Activated CD8-positive, alpha-beta memory T cell treated with anti-CD3 and anti-CD28 coated beads, Interleukin-2, amount 50 U/mL, for 24 hours (primary cell): ENCODE results near the gene TMA7.
"Not testable (repeated sequence)": the region's sequence is repeated elsewhere in the genome, so short reads cannot be mapped to it uniquely, and the experiment has no call there.

ENCODE experiments used
- DNase-seq: peaks from one replicate; pipeline ENCODE4 v3.0.0-alpha.2; 2020; ENCODE audit errors: extremely low read depth

The TMA7 gene

DNA sequence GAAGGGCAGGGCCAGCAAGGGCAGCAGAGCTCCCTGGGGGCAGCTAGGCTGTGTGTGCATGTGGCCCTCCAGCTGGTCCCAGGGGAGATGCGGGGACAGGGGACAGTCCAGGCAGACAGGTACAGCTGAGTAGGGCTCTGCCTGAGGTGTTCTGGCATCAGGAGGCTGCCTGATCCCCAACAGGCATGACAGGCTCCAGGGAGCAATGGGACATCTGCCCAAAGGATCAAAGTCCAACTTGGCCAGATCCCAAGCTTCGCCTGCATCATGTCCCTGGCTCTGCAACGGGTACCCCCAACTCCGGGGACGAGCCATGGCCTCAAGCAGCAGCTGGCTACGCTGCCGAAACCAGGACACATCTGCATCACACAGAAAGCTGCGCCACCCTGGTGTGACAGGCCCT lies 28.3 kb downstream of the TMA7 start:
- DNase-seq, result no peak

- DNase-seq, result no peak
Measured at GRCh38 chr3:48469046-48469915, 29.2 kb downstream of the TMA7 start.

DNA sequence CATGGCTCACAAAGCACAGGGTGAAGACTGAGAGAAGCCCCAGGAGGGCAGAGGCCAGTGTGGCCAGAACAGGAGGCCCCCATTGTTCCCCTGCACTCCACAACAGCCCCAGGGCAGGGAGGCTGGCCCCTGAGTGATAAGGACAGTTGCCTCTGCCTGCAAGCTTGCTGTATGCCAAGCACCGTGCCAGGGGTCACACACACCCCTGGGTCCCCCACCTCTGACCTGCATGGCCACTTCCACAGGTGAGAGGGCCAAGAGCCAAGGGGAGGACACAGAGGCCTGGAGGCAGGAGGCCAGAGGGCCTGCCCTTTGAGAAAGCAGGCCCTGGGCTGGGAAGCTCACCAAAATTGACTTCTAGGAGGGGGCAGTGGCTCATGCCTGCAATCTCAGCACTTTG lies 30.2 kb downstream of the TMA7 start:
- no peak for DNase-seq

GRCh38 chr3:48472673-48472922 lies 32.5 kb downstream of the TMA7 start:
- no peak for DNase-seq

DNA sequence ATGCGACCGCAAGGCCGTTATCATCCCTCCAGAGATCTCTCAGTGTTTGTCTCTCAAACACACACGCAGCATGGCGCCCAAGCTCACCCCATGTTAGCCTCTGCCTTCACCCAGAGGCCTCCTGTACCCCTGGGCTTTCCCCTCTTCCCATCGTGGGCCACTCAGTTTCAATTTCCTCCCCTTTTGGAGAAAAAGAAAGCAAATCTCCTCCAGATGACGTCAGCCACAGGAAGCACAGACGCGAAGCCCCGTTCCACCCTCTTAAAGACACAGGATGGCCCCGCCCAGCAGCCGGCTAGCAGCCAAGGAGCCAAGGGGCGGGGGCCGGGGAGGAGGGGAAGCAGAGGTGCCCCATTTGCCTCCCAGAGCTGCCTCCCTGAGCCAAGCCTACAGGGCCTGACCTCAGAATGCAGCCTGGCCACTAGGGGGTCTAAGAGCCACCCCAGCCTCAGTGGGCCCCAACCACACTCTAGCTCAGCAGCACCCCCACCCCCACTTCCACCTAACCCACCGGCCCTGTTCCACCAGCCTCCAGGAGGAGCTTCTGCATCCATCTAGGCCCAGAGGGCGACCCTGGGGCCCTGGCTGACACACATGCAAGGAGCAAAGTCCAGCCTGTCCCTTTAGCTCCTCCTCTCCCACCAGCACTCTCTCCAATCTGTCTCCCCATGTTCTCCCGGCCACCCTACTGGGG lies 33.0 kb downstream of the TMA7 start:
- DNase-seq, result peak; percentile 89

GRCh38 chr3:48473617-48473952 lies 33.5 kb downstream of the TMA7 start:
- no peak for DNase-seq

GRCh38 chr3:48474031-48474430 lies 34.0 kb downstream of the TMA7 start:
- not testable (repeated sequence) for DNase-seq

DNA sequence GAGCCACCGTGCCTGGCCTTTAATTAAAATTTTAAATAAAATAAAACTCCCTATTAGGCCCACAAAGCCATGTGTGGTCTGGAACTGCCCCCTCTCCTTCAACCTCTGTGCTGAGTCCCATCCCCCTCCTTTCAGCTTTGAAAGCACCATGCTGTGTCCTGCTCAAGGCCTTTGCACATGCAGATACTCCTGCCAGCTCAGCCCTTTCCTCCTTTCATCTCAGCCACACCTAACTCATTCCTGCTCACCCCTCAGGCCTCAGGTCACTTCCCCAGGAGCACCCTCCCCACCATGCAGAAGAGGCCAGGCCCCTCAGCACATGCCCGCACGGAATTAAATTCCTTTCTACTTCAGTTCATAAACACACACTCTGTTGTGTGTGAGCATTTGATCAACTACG lies 34.6 kb downstream of the TMA7 start:
- no peak for DNase-seq

GRCh38 chr3:48475188-48475587 lies 35.1 kb downstream of the TMA7 start:
- DNase-seq, result no peak

DNA sequence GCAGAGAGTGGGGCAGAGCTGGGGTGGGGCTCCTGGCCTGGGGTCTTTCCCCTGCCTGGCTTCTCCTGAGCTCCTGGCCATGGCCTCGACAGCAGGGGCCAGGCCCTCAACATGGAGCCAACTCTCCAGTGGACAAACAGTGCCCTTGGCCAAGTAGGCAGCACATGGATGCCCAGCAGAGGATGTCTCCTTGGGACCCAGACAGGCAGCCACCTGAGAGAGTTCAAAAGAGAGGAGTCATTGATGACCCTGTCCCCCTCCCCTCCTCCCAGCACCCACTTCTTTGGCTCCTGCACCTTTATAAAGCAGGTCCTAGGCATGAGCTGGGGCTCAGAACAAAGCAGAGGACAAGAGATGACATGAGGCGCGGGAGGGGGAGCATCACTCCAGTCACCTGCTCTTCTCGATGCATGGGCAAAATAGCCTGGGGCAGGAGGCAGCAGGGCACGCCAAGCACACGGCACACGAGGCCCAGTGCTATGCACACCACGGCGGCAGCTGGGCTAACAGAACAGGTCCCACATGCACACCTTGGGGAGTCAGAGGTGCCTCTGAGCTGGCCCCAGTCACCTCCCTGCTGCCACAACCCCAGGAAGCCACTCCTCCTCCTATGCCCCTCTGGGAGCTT lies 36.5 kb downstream of the TMA7 start:
- DNase-seq, result no peak

DNA sequence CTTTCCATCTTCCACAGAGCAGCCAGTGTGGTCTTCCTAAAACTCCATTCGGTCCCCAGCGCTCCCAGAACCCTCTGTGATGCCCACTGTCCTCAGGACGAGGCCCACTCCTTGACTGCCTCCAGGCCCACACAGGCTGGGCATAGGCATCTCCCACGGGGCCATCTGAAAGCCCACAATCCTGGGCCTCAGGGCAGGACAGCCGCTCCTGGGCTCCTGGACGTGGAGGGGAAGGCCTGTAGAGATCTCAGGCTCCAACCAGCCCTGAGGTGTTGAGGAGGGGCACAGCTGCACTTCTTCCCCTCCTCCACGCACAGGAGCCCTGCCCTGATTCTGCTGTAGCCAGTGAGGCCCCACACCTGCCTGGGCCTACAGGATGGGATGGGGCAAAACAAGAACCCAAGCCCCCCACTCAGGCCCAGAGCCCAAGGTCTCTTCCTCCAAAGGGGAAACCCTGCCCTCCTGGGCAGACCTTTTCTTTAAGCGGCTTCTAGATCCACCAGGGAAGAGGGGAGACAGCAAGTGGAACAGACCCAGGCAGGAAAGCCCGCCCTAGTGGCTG lies 38.0 kb downstream of the TMA7 start:
- DNase-seq, result no peak

- DNase-seq, result no peak
Measured at GRCh38 chr3:48478626-48479555, 38.8 kb downstream of the TMA7 start.

DNA sequence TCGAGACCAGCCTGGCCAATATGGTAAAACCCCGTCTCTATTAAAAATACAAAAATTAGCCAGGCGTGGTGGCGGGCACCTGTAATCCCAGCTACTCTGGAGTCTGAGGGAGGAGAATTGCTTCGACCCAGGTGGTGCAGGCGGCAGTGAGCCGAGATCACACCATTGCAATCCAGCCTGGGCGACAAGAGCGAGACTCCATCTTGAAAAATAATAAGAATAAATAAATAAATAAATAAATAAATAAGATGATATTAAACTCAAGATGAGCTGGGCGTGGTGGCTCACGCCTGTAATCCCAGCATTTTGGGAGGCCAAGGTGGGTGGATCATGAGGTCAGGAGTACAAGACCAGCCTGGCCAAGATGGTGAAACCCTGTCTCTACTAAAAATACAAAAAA lies 40.8 kb downstream of the TMA7 start:
- not testable (repeated sequence) for DNase-seq

- not testable (repeated sequence) for DNase-seq
Measured at GRCh38 chr3:48482822-48483221, 42.8 kb downstream of the TMA7 start.

DNA sequence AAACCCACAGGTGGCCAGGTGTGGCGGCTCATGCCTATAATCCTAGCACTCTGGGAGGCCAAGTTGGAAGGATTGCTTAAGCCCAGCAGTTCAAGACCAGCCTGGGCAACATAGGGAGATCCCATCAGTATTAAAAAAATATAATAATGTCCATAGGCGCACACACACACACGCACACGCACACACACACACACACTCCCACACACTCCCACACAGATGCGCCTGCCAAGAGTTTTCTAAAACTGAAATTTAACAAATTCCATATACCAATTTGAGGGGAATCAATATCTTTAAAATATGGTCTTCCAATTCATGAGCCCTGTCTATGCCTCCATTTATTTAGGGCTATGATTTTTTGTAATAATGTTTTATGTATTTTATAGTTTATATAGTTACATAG lies 46.9 kb downstream of the TMA7 start:
- no peak for DNase-seq

- DNase-seq, result no peak
Measured at GRCh38 chr3:48492461-48493202, 52.6 kb downstream of the TMA7 start.

DNA sequence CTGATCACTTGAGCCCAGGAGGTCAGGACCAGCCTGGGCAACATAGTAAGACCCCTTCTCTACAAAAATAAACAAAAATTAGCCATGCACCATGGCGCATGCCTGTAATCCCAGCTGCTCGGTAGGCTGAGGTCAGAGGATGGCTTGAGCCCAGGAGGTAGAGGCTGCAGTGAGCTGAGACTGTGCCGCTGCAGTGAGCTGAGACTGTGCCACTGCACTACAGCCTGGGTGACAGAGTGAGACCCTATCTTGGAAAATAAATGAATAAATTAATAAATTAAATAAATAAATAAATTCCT lies 53.1 kb downstream of the TMA7 start:
- no peak for DNase-seq
